GM18907 (cell line): ENCODE measurements around the gene KANSL1.

Source experiments
- ATAC-seq: cut with Tn5 transposase; IDR thresholded peaks from one replicate; pipeline ENCODE4 v1.9.1; 2021; ENCODE audit warnings: mild to moderate bottlenecking, moderate library complexity; ENCODE audit not compliant: unreplicated experiment

KANSL1 gene

GRCh38 chr17:45985447-45985846, 207.8 kb downstream of the KANSL1 start:
- ATAC-seq = no peak

DNA sequence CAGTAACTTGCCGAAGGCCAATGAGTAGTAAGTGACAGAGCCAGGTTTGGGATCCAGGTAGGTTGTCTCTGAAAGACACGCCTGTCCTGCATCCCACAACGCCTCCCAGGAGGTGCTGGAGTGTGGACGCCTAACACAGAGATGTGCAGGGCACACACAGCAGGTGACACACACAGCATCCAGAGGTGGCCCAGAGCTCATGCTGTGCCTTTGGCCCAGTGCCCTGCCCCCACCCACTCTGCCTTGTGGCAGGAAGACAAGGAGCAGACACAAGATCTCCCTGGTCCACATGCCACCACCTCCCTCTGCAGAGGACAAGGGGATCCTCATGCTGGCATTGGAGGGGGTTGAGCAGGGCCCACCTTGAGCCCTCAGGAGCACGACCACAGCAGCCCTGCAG, 208.9 kb downstream of the KANSL1 start:
- ATAC-seq = no peak

GRCh38 chr17:45983614-45984310, 209.5 kb downstream of the KANSL1 start:
- no peak for ATAC-seq

- no peak for ATAC-seq
These were observed 210.2 kb downstream of the KANSL1 start for GRCh38 chr17:45982791-45983613.

GRCh38 chr17:45981306-45981705, 211.9 kb downstream of the KANSL1 start:
- no peak for ATAC-seq

GRCh38 chr17:45980855-45981254, 212.4 kb downstream of the KANSL1 start:
- ATAC-seq = no peak
